NCI-H2227 (cell line): ENCODE measurements around the gene KNCN.

Source experiments
- DNase-seq: peaks from one replicate; lab custom pipeline; 2025; ENCODE audit not compliant: unreplicated experiment; lab: John Stamatoyannopoulos, UW

Gene KNCN

GRCh38 chr1:46506470-46507219 is 44.8 kb downstream of the KNCN start:
- no peak for DNase-seq

GRCh38 chr1:46503421-46503820 is 48.0 kb downstream of the KNCN start:
- no peak for DNase-seq

GRCh38 chr1:46501528-46501927 is 49.9 kb downstream of the KNCN start:
- DNase-seq, result no peak

- no peak for DNase-seq
Measured at GRCh38 chr1:46497665-46498064, 53.8 kb downstream of the KNCN start.

- DNase-seq, result no peak
Measured at GRCh38 chr1:46497020-46497419, 54.4 kb downstream of the KNCN start.

- DNase-seq, result no peak
Measured at GRCh38 chr1:46496505-46496904, 54.9 kb downstream of the KNCN start.

- no peak for DNase-seq
Measured at GRCh38 chr1:46495778-46496177, 55.7 kb downstream of the KNCN start.
